MM.1S (cell line): ENCODE data around the gene CARD11.

Experiments used
- CTCF ChIP-seq: fragments of 300-600 bp; sonication (generic); IDR thresholded peaks from 2 replicates; pipeline ENCODE4 v1.5.1; 2016; ENCODE audit warnings: antibody characterized with exemption, low read length, mixed read lengths
- EZH2phosphoT487 ChIP-seq: fragments of 300-600 bp; sonication (generic); IDR thresholded peaks from 2 replicates; pipeline ENCODE4 v1.6.1; 2018; ENCODE audit warnings: antibody characterized with exemption, low read length

- TF ChIP-seq CTCF (no peak), EZH2phosphoT487 (no peak)
Measured at GRCh38 chr7:3067193-3067592, 23.5 kb upstream of the CARD11 start.
